Uterus (tissue), 4 donors: ENCODE measurements around the gene FAT1. TPM values are rescaled to one million over a fixed set of nuclear protein-coding genes. Genes with fewer than 3 reads are reported as not detected.

Source experiments
- DNase-seq, 2 donors: peaks; one replicate each; pipeline ENCODE4 v3.0.0-alpha.2; 2019 to 2020
- H3K27ac ChIP-seq, 2 donors: fragments of 200-600 bp; sonication (generic); 1 replicate in 1 of 2; 2 replicates in 1 of 2; pipeline ENCODE4 v1.5.1; 2016 to 2018
- H3K27me3 ChIP-seq, 2 donors: fragments of 200-600 bp; sonication (generic); one replicate each; pipeline ENCODE4 v1.5.1; 2018 to 2019; ENCODE audit warnings: control low read depth in 1 of 2
- H3K36me3 ChIP-seq, 2 donors: fragments of 200-600 bp; sonication (generic); one replicate each; pipeline ENCODE4 v1.5.1; 2019; ENCODE audit warnings: control low read depth in 1 of 2
- H3K4me1 ChIP-seq, 2 donors: fragments of 200-600 bp; sonication (generic); one replicate each; pipeline ENCODE4 v1.5.1; 2018 to 2019; ENCODE audit warnings: control low read depth in 1 of 2
- H3K4me3 ChIP-seq, 2 donors: fragments of 200-600 bp; sonication (generic); 1 replicate in 1 of 2; 2 replicates in 1 of 2; pipeline ENCODE4 v1.5.1; 2018 to 2019; ENCODE audit warnings: mild to moderate bottlenecking in 1 of 2
- H3K9me3 ChIP-seq, 2 donors: fragments of 200-600 bp; sonication (generic); one replicate each; pipeline ENCODE4 v1.5.1; 2019; ENCODE audit warnings: control low read depth in 1 of 2
- CTCF ChIP-seq, 4 experiments: fragments of 200-600 bp in 2 of 4; fragments of 450-650 bp in 2 of 4; sonication (generic) in 2 of 4; IDR thresholded peaks; one replicate each; pipeline ENCODE4 v1.5.1; 2016 to 2019; ENCODE audit warnings: antibody characterized with exemption in 4 of 4, mild to moderate bottlenecking in 2 of 4, moderate library complexity in 1 of 4
- POLR2A ChIP-seq, 2 donors: fragments of 450-650 bp; IDR thresholded peaks; one replicate each; pipeline ENCODE4 v1.6.1; 2016; ENCODE audit warnings: antibody characterized with exemption in 2 of 2, mild to moderate bottlenecking in 1 of 2, moderate library complexity in 1 of 2
- intact Hi-C: fragments of 100-400 bp; cut with DNase I; formaldehyde crosslinking; loops from one replicate; pipeline ENCODE4 v1.15.1; 2023; ENCODE audit warnings: low total_unique reads
- total RNA-seq, 4 donors: library from RNA; depleted of rRNA in 3 of 4; stranded (reverse); fragments of >200 nt in 3 of 4; gene quantifications; one replicate each; pipeline versions ENCODE4 v1.1.0 to v1.2.4, GENCODE V29; 2014 to 2023
- donor health status: DM: yes; HTN: yes; CAD: no.

The FAT1 gene
- total RNA-seq, 4 donors from 2014 or later = 11.5 to 245 (median 52.5) TPM

- Histone ChIP-seq H3K27ac (no peak overlapping the region), H3K36me3 (no peaks in the 10 kb centered on the region), H3K9me3 (no peaks in the 10 kb centered on the region), H3K4me1 (no peaks in the 10 kb centered on the region), H3K27me3 (no peaks in the 10 kb centered on the region), H3K4me3 (no peak overlapping the region)
- intact Hi-C loops = no loop called here
- no peak for DNase-seq
- TF ChIP-seq CTCF (IDR thresholded peaks at IDR 0.05) (no peak), POLR2A (IDR thresholded peaks at IDR 0.05) (no peak)
Measured at GRCh38 chr4:186570193-186570996, 153.3 kb downstream of the FAT1 start.

DNA sequence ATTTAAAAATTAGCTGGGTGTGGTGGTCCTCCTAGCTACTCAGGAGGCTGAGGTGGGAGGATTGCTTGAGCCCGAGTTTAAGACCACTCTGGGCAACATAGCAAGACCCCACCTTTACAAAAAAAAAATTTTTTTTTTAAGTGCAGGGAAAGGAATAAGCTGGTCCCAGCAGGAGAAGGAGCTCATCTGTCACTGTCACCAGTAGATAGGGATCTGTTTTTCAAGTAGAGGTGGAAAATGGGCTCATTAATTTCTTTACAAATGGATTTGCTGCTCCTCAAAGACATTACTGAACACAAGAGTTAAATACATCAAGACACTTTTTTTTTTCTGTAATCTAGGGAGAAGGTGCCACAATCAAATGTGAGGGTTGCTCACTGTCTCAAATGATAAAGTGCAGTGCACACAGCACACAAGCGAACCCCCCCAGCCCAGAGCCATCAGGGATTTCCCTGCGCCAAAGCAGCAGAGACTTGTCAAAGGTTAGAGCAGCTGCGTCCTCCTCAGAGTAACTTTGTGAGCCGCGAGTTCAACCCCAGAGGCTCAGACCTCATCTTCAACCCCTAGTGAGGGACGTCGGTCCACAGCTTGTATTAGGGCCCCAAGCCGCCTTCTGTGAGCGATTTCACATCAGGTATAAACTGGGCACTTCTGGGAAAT, 154.0 kb downstream of the FAT1 start:
- H3K9me3 ChIP-seq = no peaks in the 10 kb centered on the region
- intact Hi-C loops = no loop called here
- H3K27ac ChIP-seq = no peak overlapping the region
- no peaks in the 10 kb centered on the region for H3K36me3 ChIP-seq
- TF ChIP-seq CTCF (IDR thresholded peaks at IDR 0.05) (no peak), POLR2A (IDR thresholded peaks at IDR 0.05) (no peak)
- H3K4me1 ChIP-seq = no peaks in the 10 kb centered on the region
- DNase-seq = no peak
- no peaks in the 10 kb centered on the region for H3K27me3 ChIP-seq
- no peak overlapping the region for H3K4me3 ChIP-seq

DNA sequence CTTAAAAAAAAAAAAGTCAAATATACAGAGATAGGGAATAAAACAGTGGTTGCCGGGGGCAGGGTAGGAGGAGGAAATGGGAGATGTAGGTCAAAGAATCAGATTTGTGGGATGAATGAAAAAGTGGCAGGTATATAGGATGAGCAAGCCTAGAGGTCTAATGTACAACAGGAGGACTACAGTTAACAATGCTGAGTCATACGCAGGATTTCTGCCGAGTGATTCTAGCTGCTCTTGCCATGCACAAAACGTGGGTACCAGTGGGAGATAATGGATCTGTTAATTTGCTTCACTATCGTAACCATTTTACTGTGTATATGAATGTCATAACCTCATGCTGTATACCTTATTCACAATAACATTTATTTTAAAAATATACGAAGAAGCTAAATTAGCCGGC, 157.6 kb downstream of the FAT1 start:
- Histone ChIP-seq H3K27me3 (no peaks in the 10 kb centered on the region), H3K27ac (no peak overlapping the region), H3K4me3 (no peak overlapping the region), H3K4me1 (no peaks in the 10 kb centered on the region), H3K36me3 (no peaks in the 10 kb centered on the region), H3K9me3 (no peaks in the 10 kb centered on the region)
- TF ChIP-seq CTCF (IDR thresholded peaks at IDR 0.05) (no peak), POLR2A (IDR thresholded peaks at IDR 0.05) (no peak)
- intact Hi-C loops = no loop called here
- DNase-seq = no peak

DNA sequence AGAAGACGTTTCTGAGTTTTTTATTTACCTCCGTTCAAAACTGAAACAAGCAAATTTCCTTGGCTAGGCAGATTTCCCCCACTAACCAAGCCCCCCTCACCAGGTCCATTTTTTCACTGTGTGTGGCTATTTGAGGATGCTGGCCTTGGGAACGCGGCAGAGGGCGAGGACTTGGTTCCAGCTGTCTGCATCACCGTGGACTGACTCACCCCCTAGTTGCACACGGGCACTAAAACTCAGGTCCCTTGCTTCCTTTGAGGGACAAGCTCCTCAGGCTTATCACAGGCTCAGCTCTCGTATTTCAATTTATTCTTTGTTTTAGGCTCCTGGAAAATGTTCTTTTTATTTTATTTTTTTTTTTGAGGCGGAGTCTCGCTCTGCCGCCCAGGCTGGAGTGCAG, 159.9 kb downstream of the FAT1 start:
- Histone ChIP-seq H3K27ac (no peak overlapping the region), H3K4me3 (no peak overlapping the region), H3K36me3 (no peaks in the 10 kb centered on the region), H3K9me3 (no peaks in the 10 kb centered on the region), H3K27me3 (no peaks in the 10 kb centered on the region), H3K4me1 (no peaks in the 10 kb centered on the region)
- no peak for DNase-seq
- intact Hi-C loops = no loop called here
- no peak for TF ChIP-seq POLR2A (IDR thresholded peaks at IDR 0.05)
- TF ChIP-seq CTCF (IDR thresholded peaks at IDR 0.05) = no peak

DNA sequence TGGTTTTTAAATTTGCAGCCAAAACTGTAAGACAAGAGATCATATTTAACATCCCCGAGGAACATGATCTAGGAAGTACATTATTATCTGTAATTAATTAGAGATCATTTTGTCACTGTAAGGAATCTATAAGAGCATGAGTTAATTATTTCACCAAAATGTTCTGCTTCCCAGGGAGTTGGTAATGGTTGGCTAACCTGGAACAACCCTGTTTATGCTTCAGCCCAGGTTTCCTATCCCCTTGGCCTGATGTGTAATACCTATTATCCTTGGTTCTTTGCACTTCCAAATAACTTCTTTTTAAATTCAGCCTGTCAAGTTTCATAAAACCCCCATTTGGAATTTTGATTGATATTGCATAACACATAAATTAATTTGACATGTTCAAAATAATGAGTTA, 161.9 kb downstream of the FAT1 start:
- intact Hi-C loops = no loop called here
- Histone ChIP-seq H3K27me3 (no peaks in the 10 kb centered on the region), H3K9me3 (no peaks in the 10 kb centered on the region), H3K36me3 (no peaks in the 10 kb centered on the region), H3K4me1 (no peaks in the 10 kb centered on the region), H3K4me3 (no peak overlapping the region), H3K27ac (no peak overlapping the region)
- no peak for TF ChIP-seq CTCF (IDR thresholded peaks at IDR 0.05)
- TF ChIP-seq POLR2A (IDR thresholded peaks at IDR 0.05) = no peak
- no peak for DNase-seq
